ENCODE data around the gene BLACAT1. TPM values are rescaled to one million over a fixed set of nuclear protein-coding genes. Genes with fewer than 3 reads are reported as not detected.

BLACAT1 gene
- total RNA-seq, 4 donors from 2014 or later, result 0.53 to 3.6 (median 1.5) TPM; not detected in 1

DNA sequence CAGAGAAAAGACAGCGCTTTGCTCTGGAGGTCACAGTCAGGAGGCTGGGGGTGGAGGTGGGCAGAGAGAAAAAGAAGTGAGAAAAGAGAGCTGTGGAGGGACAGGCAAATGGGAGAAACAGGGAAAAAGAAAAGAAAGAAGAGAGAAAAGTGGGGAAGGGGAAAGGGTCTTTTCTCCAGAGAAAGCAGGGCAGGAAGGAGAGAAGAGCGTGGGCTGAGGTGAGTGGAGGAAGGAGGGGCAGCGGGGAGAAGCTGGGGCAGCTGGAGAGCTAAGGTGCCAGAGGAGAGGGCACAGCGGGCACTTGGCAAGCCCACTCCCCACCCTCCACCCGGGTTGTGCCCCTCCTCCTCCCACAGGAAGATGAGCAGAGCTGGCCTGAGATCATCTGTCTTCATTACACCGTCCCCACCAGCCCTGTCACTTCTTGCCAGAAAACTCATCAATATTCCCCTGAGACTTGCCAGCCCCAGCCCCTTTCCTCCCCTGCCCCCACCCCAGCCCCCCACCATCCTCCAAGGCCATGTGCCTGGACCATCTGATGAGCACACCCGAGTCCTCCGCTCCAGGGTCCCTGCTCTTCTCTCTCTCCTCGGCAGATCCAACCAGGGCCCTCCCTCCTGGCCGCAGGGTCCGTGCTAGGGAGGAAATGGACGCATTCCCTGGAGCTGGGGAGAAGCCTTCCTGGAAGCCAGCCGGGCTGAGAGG, 17.0 kb upstream of the BLACAT1 start:
- H3K4me3 ChIP-seq, result no peak overlapping the region
- DNase-seq, result no peak
- no peak for TF ChIP-seq POLR2A (IDR thresholded peaks at IDR 0.05)
- TF ChIP-seq, protein P1, sequence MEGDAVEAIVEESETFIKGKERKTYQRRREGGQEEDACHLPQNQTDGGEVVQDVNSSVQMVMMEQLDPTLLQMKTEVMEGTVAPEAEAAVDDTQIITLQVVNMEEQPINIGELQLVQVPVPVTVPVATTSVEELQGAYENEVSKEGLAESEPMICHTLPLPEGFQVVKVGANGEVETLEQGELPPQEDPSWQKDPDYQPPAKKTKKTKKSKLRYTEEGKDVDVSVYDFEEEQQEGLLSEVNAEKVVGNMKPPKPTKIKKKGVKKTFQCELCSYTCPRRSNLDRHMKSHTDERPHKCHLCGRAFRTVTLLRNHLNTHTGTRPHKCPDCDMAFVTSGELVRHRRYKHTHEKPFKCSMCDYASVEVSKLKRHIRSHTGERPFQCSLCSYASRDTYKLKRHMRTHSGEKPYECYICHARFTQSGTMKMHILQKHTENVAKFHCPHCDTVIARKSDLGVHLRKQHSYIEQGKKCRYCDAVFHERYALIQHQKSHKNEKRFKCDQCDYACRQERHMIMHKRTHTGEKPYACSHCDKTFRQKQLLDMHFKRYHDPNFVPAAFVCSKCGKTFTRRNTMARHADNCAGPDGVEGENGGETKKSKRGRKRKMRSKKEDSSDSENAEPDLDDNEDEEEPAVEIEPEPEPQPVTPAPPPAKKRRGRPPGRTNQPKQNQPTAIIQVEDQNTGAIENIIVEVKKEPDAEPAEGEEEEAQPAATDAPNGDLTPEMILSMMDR (IDR thresholded peaks at IDR 0.05), result no peak

DNA sequence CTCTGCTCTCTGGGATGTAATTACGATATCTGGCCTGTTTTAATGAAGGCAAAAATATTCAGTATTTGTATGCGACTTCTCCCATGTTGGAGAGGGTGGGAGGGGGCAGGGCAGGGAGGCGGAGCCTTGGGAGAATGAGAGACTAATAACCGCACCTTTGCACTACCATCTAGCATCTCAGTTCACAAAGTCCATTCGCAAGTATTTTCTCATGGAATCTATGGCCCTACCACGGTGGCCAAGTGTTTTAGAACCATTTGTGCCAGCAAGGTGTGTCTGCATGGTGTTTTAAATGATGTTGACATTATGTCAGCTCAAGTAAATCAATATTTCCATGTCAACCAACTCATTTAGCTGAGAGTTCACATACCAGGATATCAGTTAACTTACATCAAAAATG, 14.3 kb upstream of the BLACAT1 start:
- H3K9me3 ChIP-seq, result peaks cover 0 to 7% (median 0%) of the 10 kb centered on the region in 4 donors
- H3K27ac ChIP-seq, result peak overlapping the region in 1 of 4 donors; percentile 21
- DNase-seq, result peak in 2 of 3 donors; percentile 69 to 73

More for the DNA sequence above, 17.0 kb upstream of the BLACAT1 start:
- H3K36me3 ChIP-seq, result no peaks in the 10 kb centered on the region
- peaks cover 0 to 9% (median 0%) of the 10 kb centered on the region in 4 donors for H3K9me3 ChIP-seq
- no peak overlapping the region for H3K27ac ChIP-seq
- H3K4me1 ChIP-seq, result no peaks in the 10 kb centered on the region
- H3K27me3 ChIP-seq, result no peaks in the 10 kb centered on the region

DNA sequence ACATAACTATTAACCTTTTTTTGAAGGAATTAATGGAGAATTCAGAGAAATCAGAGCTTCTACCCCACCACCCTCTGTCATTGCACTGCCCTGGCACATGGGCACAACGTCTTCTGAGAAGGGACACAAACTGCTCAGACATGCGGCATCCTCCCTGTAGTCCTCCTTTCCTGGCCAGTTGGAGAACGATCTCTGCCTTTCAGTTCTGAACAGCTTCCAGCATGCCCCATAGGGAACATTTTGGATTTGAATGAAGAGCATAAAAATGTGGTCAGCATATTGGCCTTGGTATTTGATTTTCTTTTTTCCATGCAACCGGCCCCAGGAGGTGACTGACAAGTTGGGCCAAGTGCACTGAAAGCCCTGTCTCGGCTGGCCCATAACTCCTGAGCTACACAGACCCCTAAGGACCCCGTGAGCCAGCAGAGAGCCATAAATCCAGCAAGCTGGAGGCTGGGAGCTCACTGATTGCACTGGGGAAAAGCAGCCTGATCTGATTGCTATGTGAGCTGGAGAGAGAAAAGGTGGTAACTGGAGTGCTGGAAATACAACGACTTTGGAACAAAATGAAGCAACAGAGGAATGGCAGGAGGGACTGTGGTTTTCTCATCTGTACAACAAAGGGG, 10.9 kb upstream of the BLACAT1 start:
- H3K9me3 ChIP-seq, result no peaks in the 10 kb centered on the region
- H3K4me1 ChIP-seq, result no peaks in the 10 kb centered on the region
- H3K27me3 ChIP-seq, result no peaks in the 10 kb centered on the region
- no peak overlapping the region for H3K4me3 ChIP-seq
- no peak for DNase-seq
- no peaks in the 10 kb centered on the region for H3K36me3 ChIP-seq
- H3K27ac ChIP-seq, result no peak overlapping the region
- TF ChIP-seq, protein P1 (IDR thresholded peaks at IDR 0.05), result no peak
- TF ChIP-seq POLR2A (IDR thresholded peaks at IDR 0.05), result no peak

More for the DNA sequence above, 14.3 kb upstream of the BLACAT1 start:
- Histone ChIP-seq H3K4me3 (no peak overlapping the region), H3K27me3 (no peaks in the 10 kb centered on the region), H3K4me1 (no peaks in the 10 kb centered on the region), H3K36me3 (no peaks in the 10 kb centered on the region)
- no peak for TF ChIP-seq POLR2A (IDR thresholded peaks at IDR 0.05)
- TF ChIP-seq, protein P1 (IDR thresholded peaks at IDR 0.05), result no peak

DNA sequence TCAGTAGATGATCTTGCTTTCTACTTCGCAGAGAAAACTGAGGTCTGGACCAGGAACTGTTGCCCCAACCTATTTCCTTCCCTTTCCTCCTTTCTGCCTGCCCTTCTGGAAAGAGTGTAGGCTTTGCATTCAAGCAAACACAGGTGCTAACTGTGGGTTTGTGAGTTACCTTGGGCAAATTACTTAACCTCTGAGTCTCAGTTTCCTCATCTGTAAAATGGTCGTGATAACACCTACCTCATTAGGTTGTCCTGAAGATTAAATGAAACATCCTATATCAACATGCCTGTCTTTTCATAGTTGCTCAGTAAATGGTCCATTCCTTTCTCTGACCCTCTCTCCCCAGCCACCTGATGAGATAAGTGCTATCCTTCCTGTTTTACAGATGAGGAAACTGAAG, 9.5 kb upstream of the BLACAT1 start:
- no peak for TF ChIP-seq POLR2A (IDR thresholded peaks at IDR 0.05)
- TF ChIP-seq, protein P1 (IDR thresholded peaks at IDR 0.05), result no peak
- Histone ChIP-seq H3K9me3 (no peaks in the 10 kb centered on the region), H3K36me3 (no peaks in the 10 kb centered on the region), H3K27ac (no peak overlapping the region), H3K4me1 (no peaks in the 10 kb centered on the region), H3K4me3 (no peak overlapping the region), H3K27me3 (no peaks in the 10 kb centered on the region)
- DNase-seq, result no peak

DNA sequence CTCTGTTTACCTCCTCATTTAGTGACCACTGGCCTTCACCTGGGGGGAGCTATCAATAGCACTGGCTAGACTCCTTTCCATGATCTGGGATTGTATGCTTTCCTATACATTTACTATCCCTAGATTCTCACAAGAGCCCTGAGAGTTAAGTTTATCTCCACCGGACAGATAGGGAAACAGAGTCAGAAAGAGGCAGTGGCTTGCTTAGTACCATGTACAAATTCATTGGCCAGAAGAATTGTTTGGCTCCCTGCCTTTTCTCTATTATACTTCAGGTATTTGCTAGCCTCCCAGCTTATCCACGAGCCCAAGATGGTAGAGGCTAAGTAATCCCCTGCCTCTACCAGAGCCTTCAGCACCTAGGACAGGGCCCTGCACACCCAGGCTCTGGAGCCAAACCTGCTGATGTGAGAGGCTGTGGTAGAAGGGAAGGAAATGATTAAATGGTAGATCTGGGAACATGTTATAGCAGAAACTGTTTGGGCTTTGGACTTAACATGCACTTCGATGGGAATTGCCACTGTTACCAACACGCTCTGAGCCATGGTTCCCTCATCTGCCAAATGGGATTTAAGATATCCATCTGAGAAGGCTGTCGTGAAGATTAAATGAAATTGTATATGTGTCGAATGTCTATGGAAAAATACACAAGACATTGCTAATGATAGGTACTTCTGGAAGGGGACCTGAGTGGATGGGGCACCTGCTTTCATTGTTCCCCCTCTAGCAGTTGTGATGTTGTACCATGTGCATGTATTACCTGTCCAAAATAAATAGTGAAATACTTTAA, 3.1 kb upstream of the BLACAT1 start:
- TF ChIP-seq, protein P1 (IDR thresholded peaks at IDR 0.05), result no peak
- TF ChIP-seq POLR2A (IDR thresholded peaks at IDR 0.05), result no peak
- H3K27me3 ChIP-seq, result peaks cover 0 to 34% of the 10 kb centered on the region in 2 donors
- DNase-seq, result no peak

More for the DNA sequence above, 3.1 kb upstream of the BLACAT1 start:
- Histone ChIP-seq H3K27ac (no peak overlapping the region), H3K4me1 (peaks cover 5 to 23% (median 12%) of the 10 kb centered on the region in 4 donors), H3K4me3 (no peak overlapping the region), H3K9me3 (no peaks in the 10 kb centered on the region), H3K36me3 (no peaks in the 10 kb centered on the region)

Measured in Peyer's patch (tissue), 4 donors.